Transverse colon (tissue), 4 donors: Measurements from ENCODE around the gene APCDD1.

ENCODE experiments used
- POLR2A ChIP-seq: fragments of 450-650 bp; IDR thresholded peaks from one replicate; pipeline ENCODE4 v1.6.1; 2016; ENCODE audit warnings: antibody characterized with exemption, mild to moderate bottlenecking, moderate library complexity
- POLR2AphosphoS5 ChIP-seq, 3 donors: sonication (generic); formaldehyde crosslinking; IDR thresholded peaks; one replicate each; pipeline ENCODE4 v1.6.1; 2016; ENCODE audit warnings: antibody characterized with exemption in 3 of 3
- TF ChIP-seq, protein P1 (sequence below), 5 experiments: fragments of 200-600 bp in 3 of 5; fragments of 450-650 bp in 2 of 5; sonication (generic) in 3 of 5; IDR thresholded peaks; 1 replicate in 2 of 5; 2 replicates in 3 of 5; pipeline ENCODE4 v1.5.1; 2016 to 2017; ENCODE audit warnings: antibody characterized with exemption in 5 of 5, inconsistent platforms in 3 of 5, mild to moderate bottlenecking in 2 of 5, moderate library complexity in 1 of 5

DNA sequence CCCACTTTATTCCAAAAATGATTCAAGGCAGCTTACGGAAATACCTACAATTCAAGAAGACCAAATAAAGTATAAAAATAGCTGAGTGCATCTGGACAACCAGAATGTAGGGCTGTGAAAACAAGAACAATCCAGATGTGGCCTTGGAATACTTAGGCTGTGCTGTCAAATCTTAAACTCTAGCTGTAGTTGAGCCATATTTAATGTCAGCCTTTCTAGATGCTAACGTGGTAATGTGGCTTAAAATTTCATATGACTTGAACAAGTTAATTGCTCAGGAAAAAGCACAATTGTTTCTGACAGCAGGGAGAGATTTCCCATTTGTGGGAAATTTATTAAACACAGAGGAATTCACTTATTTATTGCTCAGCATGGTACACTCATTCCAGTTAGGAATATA is 56.8 kb downstream of the APCDD1 start:
- TF ChIP-seq, protein P1, sequence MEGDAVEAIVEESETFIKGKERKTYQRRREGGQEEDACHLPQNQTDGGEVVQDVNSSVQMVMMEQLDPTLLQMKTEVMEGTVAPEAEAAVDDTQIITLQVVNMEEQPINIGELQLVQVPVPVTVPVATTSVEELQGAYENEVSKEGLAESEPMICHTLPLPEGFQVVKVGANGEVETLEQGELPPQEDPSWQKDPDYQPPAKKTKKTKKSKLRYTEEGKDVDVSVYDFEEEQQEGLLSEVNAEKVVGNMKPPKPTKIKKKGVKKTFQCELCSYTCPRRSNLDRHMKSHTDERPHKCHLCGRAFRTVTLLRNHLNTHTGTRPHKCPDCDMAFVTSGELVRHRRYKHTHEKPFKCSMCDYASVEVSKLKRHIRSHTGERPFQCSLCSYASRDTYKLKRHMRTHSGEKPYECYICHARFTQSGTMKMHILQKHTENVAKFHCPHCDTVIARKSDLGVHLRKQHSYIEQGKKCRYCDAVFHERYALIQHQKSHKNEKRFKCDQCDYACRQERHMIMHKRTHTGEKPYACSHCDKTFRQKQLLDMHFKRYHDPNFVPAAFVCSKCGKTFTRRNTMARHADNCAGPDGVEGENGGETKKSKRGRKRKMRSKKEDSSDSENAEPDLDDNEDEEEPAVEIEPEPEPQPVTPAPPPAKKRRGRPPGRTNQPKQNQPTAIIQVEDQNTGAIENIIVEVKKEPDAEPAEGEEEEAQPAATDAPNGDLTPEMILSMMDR (IDR thresholded peaks at IDR 0.05), result no peak
- TF ChIP-seq POLR2A, result no peak
- no peak for TF ChIP-seq POLR2AphosphoS5 (IDR thresholded peaks at IDR 0.05)
